H1 (cell line): ENCODE measurements around the gene ZNF697. TPM values are rescaled to one million over a fixed set of nuclear protein-coding genes. Genes with fewer than 3 reads are reported as not detected.

Experiments
- CTCF ChIA-PET: fragments of 300-600 bp; sonication (Branson Sonifier 250); formaldehyde crosslinking; loops from one replicate; lab custom pipeline; 2021; ENCODE audit not compliant: partially characterized antibody; lab: Charles Lee
- POLR2A ChIA-PET: fragments of 300-600 bp; sonication (Branson Sonifier 250); formaldehyde crosslinking; loops from one replicate; lab custom pipeline; 2021; ENCODE audit warnings: inconsistent platforms; ENCODE audit not compliant: partially characterized antibody; lab: Charles Lee
- DNase-seq, 2 experiments: peaks; one replicate each; pipeline versions ENCODE4 v3.0.0 to v3.0.0-alpha.2; 2010 to 2022; ENCODE audit warnings: low spot score in 2 of 2, low read depth in 1 of 2, mixed read lengths in 1 of 2
- FAIRE-seq: peaks from 2 replicates; lab custom pipeline; 2011; peaks lifted over from hg19 to GRCh38; lab: Jason Lieb, UNC
- H2AFZ ChIP-seq: 2 replicates; pipeline ENCODE4 v1.8.1; 2012; ENCODE audit warnings: low read length, inconsistent platforms
- H2AK5ac ChIP-seq: 2 replicates; pipeline ENCODE4 v1.6.1; 2013; ENCODE audit warnings: low read depth, low read length
- H2BK120ac ChIP-seq: replicated peaks from 2 replicates; pipeline ENCODE3; 2013; ENCODE audit warnings: low read depth, low read length, inconsistent platforms
- H2BK12ac ChIP-seq: 2 replicates; pipeline ENCODE4 v1.6.1; 2013; ENCODE audit warnings: low read depth, low read length
- H2BK15ac ChIP-seq: 2 replicates; pipeline ENCODE4 v1.6.1; 2013; ENCODE audit warnings: low read length
- H2BK20ac ChIP-seq: 2 replicates; pipeline ENCODE4 v1.6.1; 2013; ENCODE audit warnings: low read length
- H2BK5ac ChIP-seq: 2 replicates; pipeline ENCODE4 v1.6.1; 2013; ENCODE audit warnings: low read depth, low read length
- H3K14ac ChIP-seq: 2 replicates; pipeline ENCODE4 v1.6.1; 2013; ENCODE audit warnings: inconsistent platforms; ENCODE audit not compliant: insufficient read length
- H3K18ac ChIP-seq: 2 replicates; pipeline ENCODE4 v1.6.1; 2013; ENCODE audit warnings: low read length; ENCODE audit errors: extremely low read depth
- H3K23ac ChIP-seq: 2 replicates; pipeline ENCODE4 v1.6.1; 2013; ENCODE audit warnings: inconsistent platforms; ENCODE audit not compliant: insufficient read length
- H3K23me2 ChIP-seq: 2 replicates; pipeline ENCODE4 v1.6.1; 2013; ENCODE audit warnings: low read depth, low read length
- H3K27ac ChIP-seq: 2 replicates; pipeline ENCODE4 v1.6.1; 2011; ENCODE audit warnings: low read depth, low read length, inconsistent platforms
- H3K27me3 ChIP-seq, 4 experiments: replicated peaks in 1 of 4; 1 replicate in 1 of 4; 2 replicates in 3 of 4; pipeline versions ENCODE4 v1.6.1 to v1.8.1; 2011 to 2013; ENCODE audit warnings: low read length in 3 of 4, mild to moderate bottlenecking in 3 of 4, inconsistent platforms in 2 of 4, mixed read lengths in 2 of 4, moderate library complexity in 1 of 4; ENCODE audit not compliant: control insufficient read depth in 3 of 4, insufficient read depth in 3 of 4; ENCODE audit errors: extremely low read depth in 1 of 4
- H3K36me3 ChIP-seq, 4 experiments: 2 replicates each; pipeline versions ENCODE4 v1.6.1 to v1.8.1; 2011 to 2013; ENCODE audit warnings: mild to moderate bottlenecking in 4 of 4, low read length in 3 of 4, moderate library complexity in 2 of 4, control low read depth in 1 of 4, inconsistent platforms in 1 of 4; ENCODE audit not compliant: insufficient read depth in 4 of 4, control insufficient read depth in 2 of 4
- H3K4ac ChIP-seq: replicated peaks from 2 replicates; pipeline ENCODE3; 2013; ENCODE audit warnings: low read length, low read depth, mixed read lengths, inconsistent platforms; ENCODE audit not compliant: insufficient read length
- H3K4me1 ChIP-seq, 4 experiments: replicated peaks in 1 of 4; 1 replicate in 1 of 4; 2 replicates in 3 of 4; pipeline versions ENCODE4 v1.6.1 to v1.8.1; 2011 to 2013; ENCODE audit warnings: low read length in 3 of 4, inconsistent platforms in 2 of 4, mixed read lengths in 1 of 4; ENCODE audit not compliant: insufficient read depth in 4 of 4, control insufficient read depth in 3 of 4
- H3K4me2 ChIP-seq, 2 experiments: 2 replicates each; pipeline versions ENCODE4 v1.6.1 to v1.8.1; 2011 to 2013; ENCODE audit warnings: low read depth in 2 of 2, low read length in 2 of 2, control low read depth in 1 of 2, inconsistent platforms in 1 of 2, mild to moderate bottlenecking in 1 of 2; ENCODE audit not compliant: insufficient read depth in 1 of 2
- H3K4me3 ChIP-seq, 4 experiments: fragments of 200-600, 300-600 bp in 1 of 4; sonication (generic), shearing (Covaris generic), sonication (Bioruptor Twin) in 1 of 4; 2 replicates each; pipeline versions ENCODE4 v1.5.1 to v1.8.1; 2011 to 2016; ENCODE audit warnings: low read length in 4 of 4, low read depth in 3 of 4, control low read depth in 2 of 4, inconsistent platforms in 2 of 4, mild to moderate bottlenecking in 2 of 4, mixed read lengths in 1 of 4, moderate library complexity in 1 of 4; ENCODE audit not compliant: insufficient read depth in 2 of 4; ENCODE audit errors: extremely low read depth in 1 of 4
- H3K56ac ChIP-seq: replicated peaks from 2 replicates; pipeline ENCODE3; 2013; ENCODE audit warnings: low read depth, mild to moderate bottlenecking, mixed read lengths, low read length, inconsistent platforms; ENCODE audit not compliant: insufficient read length
- H3K79me1 ChIP-seq: 2 replicates; pipeline ENCODE4 v1.6.1; 2013; ENCODE audit warnings: low read depth, low read length, control low read depth
- H3K79me2 ChIP-seq, 2 experiments: 2 replicates each; pipeline versions ENCODE4 v1.6.1 to v1.8.1; 2012 to 2013; ENCODE audit warnings: low read length in 2 of 2, mild to moderate bottlenecking in 2 of 2, inconsistent platforms in 1 of 2; ENCODE audit not compliant: insufficient read depth in 2 of 2, control insufficient read depth in 1 of 2
- H3K9ac ChIP-seq, 4 experiments: replicated peaks in 1 of 4; 1 replicate in 1 of 4; 2 replicates in 3 of 4; pipeline versions ENCODE4 v1.6.1 to v1.8.1; 2011 to 2013; ENCODE audit warnings: low read depth in 3 of 4, low read length in 3 of 4, control low read depth in 2 of 4, mild to moderate bottlenecking in 2 of 4, moderate library complexity in 2 of 4, inconsistent platforms in 1 of 4; ENCODE audit errors: extremely low read depth in 1 of 4
- H3K9me3 ChIP-seq, 2 experiments: 2 replicates each; pipeline versions ENCODE4 v1.6.1 to v1.8.1; 2012 to 2013; ENCODE audit warnings: mild to moderate bottlenecking in 2 of 2, moderate library complexity in 2 of 2, control low read depth in 1 of 2, inconsistent platforms in 1 of 2, low read depth in 1 of 2, low read length in 1 of 2, mixed read lengths in 1 of 2; ENCODE audit not compliant: insufficient read depth in 2 of 2
- H4K20me1 ChIP-seq, 2 experiments: replicated peaks in 1 of 2; 2 replicates each; pipeline versions ENCODE3 to v1.8.1; 2011 to 2013; ENCODE audit warnings: inconsistent platforms in 2 of 2, low read length in 2 of 2, mild to moderate bottlenecking in 1 of 2; ENCODE audit not compliant: insufficient read depth in 2 of 2, control insufficient read depth in 1 of 2
- H4K5ac ChIP-seq: 2 replicates; pipeline ENCODE4 v1.6.1; 2013; ENCODE audit warnings: low read length, low read depth, mixed read lengths, inconsistent platforms; ENCODE audit not compliant: insufficient read length
- H4K8ac ChIP-seq: 2 replicates; pipeline ENCODE4 v1.8.0; 2013; ENCODE audit warnings: mild to moderate bottlenecking, moderate library complexity, low read length, inconsistent platforms; ENCODE audit not compliant: insufficient read depth; ENCODE audit errors: extremely low read depth
- H4K91ac ChIP-seq: replicated peaks from 2 replicates; pipeline ENCODE3; 2013; ENCODE audit warnings: low read length, mixed read lengths, inconsistent platforms; ENCODE audit not compliant: insufficient read length
- ASH2L ChIP-seq: fragments of 200-600, 300-600 bp; sonication (generic); IDR thresholded peaks from one replicate; pipeline ENCODE4 v1.7.1; 2017; ENCODE audit warnings: low read length
- BCL11A ChIP-seq, 2 experiments: IDR thresholded peaks; one replicate each; pipeline ENCODE4 v1.6.1; 2011; ENCODE audit warnings: low read depth in 2 of 2, low read length in 2 of 2, mild to moderate bottlenecking in 2 of 2
- CHD1 ChIP-seq: IDR thresholded peaks from 2 replicates; pipeline ENCODE4 v1.6.1; 2012; ENCODE audit warnings: low read depth, low read length, improper control_type of control experiment
- HDAC2 ChIP-seq, 2 experiments: fragments of 300-600 bp in 1 of 2; sonication (generic) in 1 of 2; IDR thresholded peaks; 2 replicates each; pipeline ENCODE4 v1.6.1; 2011 to 2012; ENCODE audit warnings: low read depth in 2 of 2, low read length in 2 of 2, mild to moderate bottlenecking in 2 of 2, moderate library complexity in 2 of 2, borderline replicate concordance in 1 of 2, inconsistent platforms in 1 of 2
- NRF1 ChIP-seq: IDR thresholded peaks from 2 replicates; pipeline ENCODE4 v1.6.1; 2011; ENCODE audit warnings: mild to moderate bottlenecking, low read depth, low read length, improper control_type of control experiment
- POLR2A ChIP-seq, 2 experiments: IDR thresholded peaks; 1 replicate in 1 of 2; 2 replicates in 1 of 2; pipeline ENCODE4 v1.6.1; 2011; ENCODE audit warnings: low read depth in 2 of 2, low read length in 2 of 2, mild to moderate bottlenecking in 2 of 2; ENCODE audit errors: control extremely low read depth in 1 of 2
- POLR2AphosphoS5 ChIP-seq: IDR thresholded peaks from 2 replicates; pipeline ENCODE4 v1.6.1; 2011; ENCODE audit warnings: low read depth, low read length
- RFX5 ChIP-seq: IDR thresholded peaks from 2 replicates; pipeline ENCODE4 v1.6.1; 2011; ENCODE audit warnings: low read depth, low read length, improper control_type of control experiment, borderline replicate concordance
- RXRA ChIP-seq: IDR thresholded peaks from 2 replicates; pipeline ENCODE4 v1.6.1; 2011; ENCODE audit warnings: low read depth, mild to moderate bottlenecking, low read length, moderate library complexity; ENCODE audit not compliant: insufficient read depth
- SP2 ChIP-seq: IDR thresholded peaks from 2 replicates; pipeline ENCODE4 v1.6.1; 2012; ENCODE audit warnings: mild to moderate bottlenecking, low read length, inconsistent platforms
- WGBS, 2 experiments: shearing (Covaris generic) in 1 of 2; methylation state at CpG; one replicate each; pipeline versions ENCODE4 v1.1.6 to v1.1.7; 2013 to 2015; ENCODE audit warnings: low lambda C conversion rate in 2 of 2, mixed read lengths in 2 of 2, inconsistent platforms in 1 of 2, low coverage in 1 of 2, missing lambda C conversion rate in 1 of 2; ENCODE audit not compliant: insufficient replicate concordance in 2 of 2, insufficient coverage in 1 of 2, insufficient read length in 1 of 2; ENCODE audit errors: extremely low coverage in 1 of 2, missing lambda C conversion rate in 1 of 2; 5-methylcytosine and 5-hydroxymethylcytosine counted together
- polyA plus RNA-seq, 7 experiments: library from polyadenylated mRNA; depleted of rRNA in 3 of 7; stranded (reverse) in 5 of 7; unstranded in 2 of 7; fragments of >200 nt in 5 of 7; fragments of 200-250 nt in 2 of 7; gene quantifications; 1 replicate in 5 of 7; 2 replicates in 1 of 7; 4 replicates in 1 of 7; pipeline versions ENCODE4 v1.2.1 to v1.2.3, GENCODE V29; 2011 to 2013; ENCODE audit warnings: missing spikeins in 2 of 7, mixed read lengths in 2 of 7
- total RNA-seq: library from RNA; stranded (reverse); fragmentation: NEBNext Ultra II Directional; extraction: Animal tissue kit (Norgen Biotek cat#: 25700); gene quantifications from 2 replicates; pipeline ENCODE4 v1.2.1, GENCODE V29; 2021
- TF ChIP-seq, protein P1 (sequence below): IDR thresholded peaks from 2 replicates; pipeline ENCODE4 v1.6.1; 2012; ENCODE audit warnings: inconsistent platforms
- TF ChIP-seq, protein P2 (sequence below), 3 experiments: IDR thresholded peaks; 1 replicate in 2 of 3; 2 replicates in 1 of 3; pipeline versions ENCODE4 v1.5.1 to v1.6.1; 2011; ENCODE audit warnings: low read length in 3 of 3, mild to moderate bottlenecking in 3 of 3, inconsistent platforms in 2 of 3, low read depth in 1 of 3, moderate library complexity in 1 of 3; ENCODE audit not compliant: insufficient read depth in 1 of 3; ENCODE audit errors: control extremely low read depth in 1 of 3

Gene ZNF697
- total and polyA plus RNA-seq, 2 of the 8 experiments (the other 6 are each of a cell fraction or from before 2014, with no cell fraction given), result 5.6 to 18.3 TPM

DNA sequence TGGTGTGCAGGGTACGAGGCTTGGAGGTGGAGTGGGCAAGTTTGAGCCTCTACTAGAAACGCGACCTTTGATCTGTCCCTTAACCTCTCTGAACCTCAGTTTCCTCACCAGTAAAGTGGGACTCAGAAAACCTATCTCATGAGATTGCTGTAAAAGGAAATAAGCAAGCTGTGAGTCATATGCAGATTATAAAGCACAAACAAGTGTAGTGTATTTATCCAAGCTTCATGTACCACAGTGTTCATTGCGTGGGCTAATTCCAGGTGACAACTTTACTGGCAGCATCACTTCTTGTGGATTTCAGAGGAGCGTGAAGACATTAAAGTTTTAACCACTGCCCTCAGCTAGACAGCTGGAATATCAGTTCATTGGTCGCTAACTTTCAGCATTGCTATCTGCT is 44.4 kb downstream of the ZNF697 start:
- no peak overlapping the region for H2BK20ac ChIP-seq
- H4K20me1 ChIP-seq, result no peaks in the 10 kb centered on the region
- DNase-seq (no peak), FAIRE-seq (no peak)
- no peak overlapping the region for H2BK5ac ChIP-seq
- no peaks in the 10 kb centered on the region for H3K4me1 ChIP-seq
- no peaks in the 10 kb centered on the region for H3K27me3 ChIP-seq
- H2AFZ ChIP-seq, result no peak overlapping the region
- H3K79me2 ChIP-seq, result no peaks in the 10 kb centered on the region
- H3K9me3 ChIP-seq, result no peaks in the 10 kb centered on the region
- H4K5ac ChIP-seq, result no peak overlapping the region
- CTCF ChIA-PET, result interaction anchor here (1.2 to 1.6 kb wide), 3 partner anchors 8 to 43 kb away, joined by 4 to 5 read pairs (median 4); no protein-coding TSS in a partner anchor
- no peak overlapping the region for H2BK120ac ChIP-seq
- no peak overlapping the region for H2BK15ac ChIP-seq
- H3K4ac ChIP-seq, result no peak overlapping the region
- H3K4me2 ChIP-seq, result no peak overlapping the region
- no peak overlapping the region for H3K4me3 ChIP-seq
- H2AK5ac ChIP-seq, result no peak overlapping the region
- H4K8ac ChIP-seq, result no peak overlapping the region
- no peak overlapping the region for H3K18ac ChIP-seq
- no peak overlapping the region for H3K27ac ChIP-seq
- POLR2A ChIA-PET, result no interaction called here
- WGBS, 2 experiments, result 93% methylated on average over 6 of the region's 6 CpGs; no CpG with 5 or more reads in 1 of the 2 experiments
- no peak overlapping the region for H3K9ac ChIP-seq
- no peak overlapping the region for H3K56ac ChIP-seq
- no peak overlapping the region for H3K23ac ChIP-seq
- H3K23me2 ChIP-seq, result no peaks in the 10 kb centered on the region
- H4K91ac ChIP-seq, result no peak overlapping the region
- H3K79me1 ChIP-seq, result no peaks in the 10 kb centered on the region
- no peaks in the 10 kb centered on the region for H3K36me3 ChIP-seq
- H3K14ac ChIP-seq, result no peak overlapping the region
- H2BK12ac ChIP-seq, result no peak overlapping the region
- TF ChIP-seq, protein P1, sequence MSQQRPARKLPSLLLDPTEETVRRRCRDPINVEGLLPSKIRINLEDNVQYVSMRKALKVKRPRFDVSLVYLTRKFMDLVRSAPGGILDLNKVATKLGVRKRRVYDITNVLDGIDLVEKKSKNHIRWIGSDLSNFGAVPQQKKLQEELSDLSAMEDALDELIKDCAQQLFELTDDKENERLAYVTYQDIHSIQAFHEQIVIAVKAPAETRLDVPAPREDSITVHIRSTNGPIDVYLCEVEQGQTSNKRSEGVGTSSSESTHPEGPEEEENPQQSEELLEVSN, result no peak
- no peak for TF ChIP-seq NRF1
- no peak for TF ChIP-seq RXRA
- TF ChIP-seq RFX5, result no peak
- TF ChIP-seq BCL11A (IDR thresholded peaks at IDR 0.05; ENCODE audit: low read depth in 2 of 2, low read length in 2 of 2), result no peak
- no peak for TF ChIP-seq CHD1
- TF ChIP-seq, protein P2, sequence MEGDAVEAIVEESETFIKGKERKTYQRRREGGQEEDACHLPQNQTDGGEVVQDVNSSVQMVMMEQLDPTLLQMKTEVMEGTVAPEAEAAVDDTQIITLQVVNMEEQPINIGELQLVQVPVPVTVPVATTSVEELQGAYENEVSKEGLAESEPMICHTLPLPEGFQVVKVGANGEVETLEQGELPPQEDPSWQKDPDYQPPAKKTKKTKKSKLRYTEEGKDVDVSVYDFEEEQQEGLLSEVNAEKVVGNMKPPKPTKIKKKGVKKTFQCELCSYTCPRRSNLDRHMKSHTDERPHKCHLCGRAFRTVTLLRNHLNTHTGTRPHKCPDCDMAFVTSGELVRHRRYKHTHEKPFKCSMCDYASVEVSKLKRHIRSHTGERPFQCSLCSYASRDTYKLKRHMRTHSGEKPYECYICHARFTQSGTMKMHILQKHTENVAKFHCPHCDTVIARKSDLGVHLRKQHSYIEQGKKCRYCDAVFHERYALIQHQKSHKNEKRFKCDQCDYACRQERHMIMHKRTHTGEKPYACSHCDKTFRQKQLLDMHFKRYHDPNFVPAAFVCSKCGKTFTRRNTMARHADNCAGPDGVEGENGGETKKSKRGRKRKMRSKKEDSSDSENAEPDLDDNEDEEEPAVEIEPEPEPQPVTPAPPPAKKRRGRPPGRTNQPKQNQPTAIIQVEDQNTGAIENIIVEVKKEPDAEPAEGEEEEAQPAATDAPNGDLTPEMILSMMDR (IDR thresholded peaks at IDR 0.05; ENCODE audit: control extremely low read depth in 1 of 3, insufficient read depth in 1 of 3, low read depth in 1 of 3, low read length in 3 of 3), result no peak
- TF ChIP-seq POLR2AphosphoS5, result no peak
- TF ChIP-seq POLR2A (IDR thresholded peaks at IDR 0.05; ENCODE audit: control extremely low read depth in 1 of 2, low read depth in 2 of 2, low read length in 2 of 2), result no peak
- no peak for TF ChIP-seq HDAC2 (IDR thresholded peaks at IDR 0.05; ENCODE audit: borderline replicate concordance in 1 of 2, low read depth in 2 of 2, low read length in 2 of 2)
- no peak for TF ChIP-seq SP2
- TF ChIP-seq ASH2L, result no peak
